HEK293 (cell line): ENCODE measurements around the gene YJU2.
A peak's percentile ranks its signal among the peaks of the same experiment; 100 is the strongest.

Experiments
- CTCF ChIA-PET: fragments of 350-600 bp; formaldehyde crosslinking; extraction: SDS; loops from one replicate; lab custom pipeline; 2021; ENCODE audit warnings: antibody characterized with exemption; lab: Yijun Ruan, JAX
- POLR2A ChIA-PET: fragments of 300-600 bp; formaldehyde crosslinking; extraction: SDS; loops from one replicate; lab custom pipeline; 2020; ENCODE audit warnings: antibody characterized with exemption, inconsistent platforms; lab: Yijun Ruan, JAX
- H3K27ac ChIP-seq: fragments of 200-500 bp; sonication (Bioruptor generic); 2 replicates; pipeline ENCODE4 v1.5.1; 2014; ENCODE audit warnings: low read depth, low read length, control low read depth, inconsistent platforms; ENCODE audit errors: extremely low read depth
- H3K36me3 ChIP-seq, 2 experiments: fragments of 200-500 bp in 1 of 2; sonication (Bioruptor generic) in 1 of 2; 1 replicate in 1 of 2; 2 replicates in 1 of 2; pipeline ENCODE4 v1.5.1; 2014 to 2017; ENCODE audit warnings: inconsistent platforms in 2 of 2, low read length in 2 of 2; ENCODE audit not compliant: control insufficient read depth in 2 of 2, insufficient read depth in 1 of 2
- H3K4me1 ChIP-seq: fragments of 200-500 bp; sonication (Bioruptor generic); 2 replicates; pipeline ENCODE4 v1.5.1; 2014; ENCODE audit warnings: mild to moderate bottlenecking, low read length, inconsistent platforms; ENCODE audit not compliant: control insufficient read depth, insufficient read depth
- H3K4me3 ChIP-seq: 2 replicates; pipeline ENCODE4 v1.5.1; 2011; ENCODE audit warnings: low read depth, mild to moderate bottlenecking, control low read depth, low read length, moderate library complexity
- H3K9me3 ChIP-seq: fragments of 200-500 bp; sonication (Bioruptor generic); 2 replicates; pipeline ENCODE4 v1.5.1; 2014; ENCODE audit warnings: low read depth, low read length, inconsistent platforms; ENCODE audit not compliant: control insufficient read depth, insufficient read depth
- GLI4 ChIP-seq: fragments of 450-650 bp; formaldehyde crosslinking; IDR thresholded peaks from 2 replicates; pipeline ENCODE4 v1.5.1; 2016; ENCODE audit warnings: missing biosample characterization, missing genetic modification characterization
- GLIS1 ChIP-seq: fragments of 450-650 bp; formaldehyde crosslinking; IDR thresholded peaks from 2 replicates; pipeline ENCODE4 v1.5.1; 2016; ENCODE audit warnings: missing biosample characterization, missing genetic modification characterization
- MYNN ChIP-seq: fragments of 450-650 bp; formaldehyde crosslinking; IDR thresholded peaks from 2 replicates; pipeline ENCODE4 v1.5.1; 2016; ENCODE audit warnings: missing biosample characterization, missing genetic modification characterization, borderline replicate concordance
- SCRT1 ChIP-seq: fragments of 450-650 bp; formaldehyde crosslinking; IDR thresholded peaks from 2 replicates; pipeline ENCODE4 v1.5.1; 2016; ENCODE audit warnings: missing biosample characterization, missing genetic modification characterization, borderline replicate concordance
- SCRT2 ChIP-seq: fragments of 450-650 bp; formaldehyde crosslinking; IDR thresholded peaks from 2 replicates; pipeline ENCODE4 v1.5.1; 2016; ENCODE audit warnings: missing biosample characterization, missing genetic modification characterization
- ZBTB17 ChIP-seq: fragments of 450-650 bp; formaldehyde crosslinking; IDR thresholded peaks from 2 replicates; pipeline ENCODE4 v1.5.1; 2016; ENCODE audit warnings: missing biosample characterization, missing genetic modification characterization
- ZIC2 ChIP-seq: fragments of 450-650 bp; formaldehyde crosslinking; IDR thresholded peaks from 2 replicates; pipeline ENCODE4 v1.5.1; 2016; ENCODE audit warnings: missing biosample characterization, missing genetic modification characterization
- ZNF2 ChIP-seq: fragments of 450-650 bp; formaldehyde crosslinking; IDR thresholded peaks from 2 replicates; pipeline ENCODE4 v1.5.1; 2016; ENCODE audit warnings: missing biosample characterization, missing genetic modification characterization
- ZNF221 ChIP-seq: fragments of 450-650 bp; formaldehyde crosslinking; IDR thresholded peaks from 2 replicates; pipeline ENCODE4 v1.5.1; 2017; ENCODE audit warnings: missing biosample characterization, missing genetic modification characterization, borderline replicate concordance
- ZNF366 ChIP-seq: fragments of 450-650 bp; formaldehyde crosslinking; conservative IDR thresholded peaks from 2 replicates; pipeline ENCODE4 v1.5.1; 2016; ENCODE audit warnings: missing biosample characterization, missing genetic modification characterization
- ZNF391 ChIP-seq: fragments of 450-650 bp; formaldehyde crosslinking; IDR thresholded peaks from 2 replicates; pipeline ENCODE4 v1.5.1; 2016; ENCODE audit warnings: low read depth, missing biosample characterization, missing genetic modification characterization, borderline replicate concordance
- ZNF398 ChIP-seq: fragments of 450-650 bp; formaldehyde crosslinking; IDR thresholded peaks from 2 replicates; pipeline ENCODE4 v1.5.1; 2017; ENCODE audit warnings: missing biosample characterization, missing genetic modification characterization
- ZNF433 ChIP-seq: fragments of 450-650 bp; formaldehyde crosslinking; IDR thresholded peaks from 2 replicates; pipeline ENCODE4 v1.5.1; 2016; ENCODE audit warnings: missing biosample characterization, missing genetic modification characterization, low read depth
- ZNF473 ChIP-seq: fragments of 450-650 bp; formaldehyde crosslinking; IDR thresholded peaks from 2 replicates; pipeline ENCODE4 v1.5.1; 2017; ENCODE audit warnings: missing biosample characterization, missing genetic modification characterization
- ZNF514 ChIP-seq: fragments of 450-650 bp; formaldehyde crosslinking; IDR thresholded peaks from 2 replicates; pipeline ENCODE4 v1.5.1; 2016; ENCODE audit warnings: missing biosample characterization, missing genetic modification characterization
- ZNF558 ChIP-seq: fragments of 450-650 bp; formaldehyde crosslinking; IDR thresholded peaks from 2 replicates; pipeline ENCODE4 v1.5.1; 2016; ENCODE audit warnings: missing biosample characterization, missing genetic modification characterization
- ZNF571 ChIP-seq: fragments of 450-650 bp; formaldehyde crosslinking; IDR thresholded peaks from 2 replicates; pipeline ENCODE4 v1.5.0; 2017; ENCODE audit warnings: missing biosample characterization, missing genetic modification characterization
- ZNF621 ChIP-seq: fragments of 450-650 bp; formaldehyde crosslinking; IDR thresholded peaks from 2 replicates; pipeline ENCODE4 v1.5.1; 2017; ENCODE audit warnings: missing biosample characterization, missing genetic modification characterization
- ZNF623 ChIP-seq: fragments of 450-650 bp; formaldehyde crosslinking; IDR thresholded peaks from 2 replicates; pipeline ENCODE4 v1.5.1; 2016; ENCODE audit warnings: missing biosample characterization, missing genetic modification characterization
- ZNF645 ChIP-seq: fragments of 450-650 bp; formaldehyde crosslinking; IDR thresholded peaks from 2 replicates; pipeline ENCODE4; 2016; ENCODE audit warnings: missing biosample characterization, missing genetic modification characterization
- ZNF664 ChIP-seq: fragments of 450-650 bp; formaldehyde crosslinking; IDR thresholded peaks from 2 replicates; pipeline ENCODE4 v1.5.1; 2016; ENCODE audit warnings: missing biosample characterization, missing genetic modification characterization
- ZNF777 ChIP-seq: fragments of 450-650 bp; formaldehyde crosslinking; IDR thresholded peaks from 2 replicates; pipeline ENCODE4 v1.5.1; 2017; ENCODE audit warnings: missing biosample characterization, missing genetic modification characterization, borderline replicate concordance
- ZNF830 ChIP-seq: fragments of 450-650 bp; IDR thresholded peaks from 2 replicates; pipeline ENCODE4 v1.5.0; 2018; ENCODE audit warnings: missing biosample characterization, missing genetic modification characterization, low read depth, mild to moderate bottlenecking, moderate library complexity

The YJU2 gene

GRCh38 chr19:4208385-4209094 lies 38.3 kb upstream of the YJU2 start:
- Histone ChIP-seq H3K4me1 (no peaks in the 10 kb centered on the region), H3K9me3 (no peaks in the 10 kb centered on the region), H3K36me3 (no peaks in the 10 kb centered on the region), H3K4me3 (no peak overlapping the region), H3K27ac (no peak overlapping the region)
- ChIA-PET POLR2A (no interaction called here), CTCF (interaction anchor here (0.6 to 1.8 kb wide), 10 partner anchors 9 to 360 kb away, joined by 3 to 7 read pairs (median 4); no protein-coding TSS in a partner anchor)
- no peak for TF ChIP-seq ZNF221 (tag by site-specific recombination)
- no peak for TF ChIP-seq ZNF621 (tag by site-specific recombination)
- peak; percentile 100 for TF ChIP-seq ZNF391 (tag by site-specific recombination)
- TF ChIP-seq GLIS1 (tag by site-specific recombination), result 0 out of 2 replicates have a peak, but pooled peaks have one; percentile 9

- no peak overlapping the region for H3K4me3 ChIP-seq
- POLR2A ChIA-PET, result no interaction called here
- no peaks in the 10 kb centered on the region for H3K9me3 ChIP-seq
- H3K27ac ChIP-seq, result no peak overlapping the region
- CTCF ChIA-PET, result no interaction called here
- H3K36me3 ChIP-seq, result no peaks in the 10 kb centered on the region
- no peaks in the 10 kb centered on the region for H3K4me1 ChIP-seq
- TF ChIP-seq ZNF398 (tag by site-specific recombination), result peak; percentile 17; the same call in 1 of the 2 replicates
- peak; percentile 97 for TF ChIP-seq ZNF623 (tag by site-specific recombination)
- no peak for TF ChIP-seq ZNF514 (tag by site-specific recombination)
These were observed 36.6 kb upstream of the YJU2 start for GRCh38 chr19:4210166-4210731.

GRCh38 chr19:4213116-4213515 lies 33.8 kb upstream of the YJU2 start:
- H3K36me3 ChIP-seq, result no peaks in the 10 kb centered on the region
- ChIA-PET POLR2A (interaction anchor here (0.6 kb wide), 1 partner anchor 364 kb away, joined by 4 read pairs; no protein-coding TSS in a partner anchor), CTCF (interaction anchor here (1.4 kb wide), 1 partner anchor 11 kb away, joined by 4 read pairs; no protein-coding TSS in a partner anchor)
- H3K4me3 ChIP-seq, result no peak overlapping the region
- H3K27ac ChIP-seq, result no peak overlapping the region
- H3K4me1 ChIP-seq, result no peaks in the 10 kb centered on the region
- H3K9me3 ChIP-seq, result no peaks in the 10 kb centered on the region
- TF ChIP-seq ZNF830 (tag by site-specific recombination), result no peak
- TF ChIP-seq ZBTB17 (tag by site-specific recombination), result 0 out of 2 replicates have a peak, but pooled peaks have one; percentile 2
- TF ChIP-seq ZNF664 (tag by site-specific recombination), result no peak
- TF ChIP-seq MYNN, result no peak
- TF ChIP-seq ZNF777 (tag by site-specific recombination), result no peak
- no peak for TF ChIP-seq ZNF571 (tag by site-specific recombination)
- TF ChIP-seq ZNF645 (tag by site-specific recombination), result no peak
- TF ChIP-seq ZNF433 (tag by site-specific recombination), result no peak
- 0 out of 2 replicates have a peak, but pooled peaks have one; percentile 38 for TF ChIP-seq GLI4 (tag by site-specific recombination)
- TF ChIP-seq SCRT1 (tag by site-specific recombination), result no peak
- no peak for TF ChIP-seq SCRT2 (tag by site-specific recombination)
- no peak for TF ChIP-seq ZIC2 (tag by site-specific recombination)
- TF ChIP-seq ZNF366 (tag by site-specific recombination), result peak; percentile 99
- TF ChIP-seq ZNF2 (tag by site-specific recombination), result no peak
- no peak for TF ChIP-seq ZNF558 (tag by site-specific recombination)
- TF ChIP-seq ZNF473 (tag by site-specific recombination), result no peak
